NCI-H526 treated with DMSO at 0.1 percent for 48 hours (cell line): Measurements from ENCODE around the gene TFR2.

ENCODE experiments used
- DNase-seq: peaks from one replicate; lab custom pipeline; 2025; lab: John Stamatoyannopoulos, UW

The TFR2 gene

DNA sequence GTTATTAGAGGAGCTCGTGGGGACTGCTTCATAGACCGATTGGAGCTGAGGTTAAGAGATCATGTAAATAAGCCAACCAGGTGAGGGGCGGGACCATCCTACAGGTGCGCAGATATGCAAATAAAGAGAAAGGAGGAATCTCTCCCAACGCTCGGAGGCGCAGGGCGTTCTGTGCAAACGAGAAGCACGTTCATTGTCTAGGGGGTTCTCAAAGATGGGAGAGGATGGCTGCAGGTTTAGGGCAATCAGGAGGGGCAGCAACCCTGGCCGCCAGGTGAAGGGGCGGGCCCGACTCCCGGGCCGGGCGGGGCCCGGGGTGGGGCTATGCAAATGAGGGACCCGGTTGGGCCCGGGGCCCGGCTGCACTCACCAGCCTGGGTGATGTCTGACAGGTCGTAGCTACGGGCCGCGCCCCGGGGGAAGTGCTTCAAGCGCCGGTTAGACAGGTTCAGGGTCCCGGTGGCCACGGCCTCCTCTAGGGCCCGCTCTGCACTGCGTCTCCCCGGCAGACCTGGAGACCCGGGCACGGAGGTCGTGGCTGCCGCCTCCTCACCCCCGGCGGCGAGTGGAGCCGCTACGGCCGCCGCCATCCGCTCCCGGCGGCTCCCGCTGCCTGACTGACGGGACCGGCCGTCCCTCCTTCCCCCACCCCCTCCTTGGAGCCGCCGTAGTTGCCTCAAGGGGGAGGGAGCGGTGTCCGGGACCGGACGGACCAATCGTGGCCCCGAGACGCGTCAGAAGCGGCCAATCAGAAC is 55.7 kb downstream of the TFR2 start, which contains the start of gene LRCH4:
Gene LRCH4, minus strand, starts transcription at position 619 of the 755 bp plus-strand sequence. Its CDS starts 29 bp downstream, at position 590.
- peak; percentile 83 for DNase-seq

DNA sequence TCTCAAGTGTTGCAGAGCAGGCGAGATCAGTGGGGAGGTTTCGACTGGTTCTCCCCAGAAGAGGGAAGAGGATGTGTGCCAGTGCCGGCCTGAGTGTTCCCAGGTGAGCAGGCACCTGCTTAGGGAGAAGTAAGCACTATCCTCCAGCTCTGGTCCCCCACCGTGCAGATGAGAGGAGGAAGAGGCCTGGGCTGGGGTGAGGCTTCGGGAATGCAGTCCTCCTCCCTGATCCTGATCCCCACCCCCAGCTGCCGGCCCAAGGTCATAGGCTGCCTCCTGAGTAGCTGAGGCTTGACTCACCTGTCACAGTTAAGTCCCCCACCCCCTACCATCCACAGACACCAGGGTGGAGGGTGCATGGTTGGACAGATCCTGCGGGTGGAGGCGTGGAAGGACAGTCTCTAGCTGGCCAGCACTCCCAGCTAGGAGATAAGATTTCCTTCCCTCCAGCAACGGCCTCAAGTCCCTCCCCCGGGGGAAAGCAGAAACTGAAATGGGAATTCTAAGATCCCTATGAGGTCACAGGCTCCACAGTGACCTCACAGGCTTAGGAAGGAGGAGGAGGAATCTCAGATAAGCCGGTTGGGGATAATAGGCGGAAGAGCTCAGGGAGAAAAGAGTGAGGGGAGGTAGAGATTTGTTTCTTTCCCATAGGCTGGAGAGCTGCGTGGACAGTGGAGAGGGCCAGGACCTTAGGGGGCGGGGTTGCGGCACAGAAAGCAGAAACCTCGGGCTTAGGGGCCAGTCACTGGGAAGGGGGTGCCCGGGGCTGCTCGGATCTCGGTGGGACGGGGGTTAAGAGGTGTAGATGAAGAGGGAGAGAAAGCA is 56.5 kb downstream of the TFR2 start:
- no peak for DNase-seq

DNA sequence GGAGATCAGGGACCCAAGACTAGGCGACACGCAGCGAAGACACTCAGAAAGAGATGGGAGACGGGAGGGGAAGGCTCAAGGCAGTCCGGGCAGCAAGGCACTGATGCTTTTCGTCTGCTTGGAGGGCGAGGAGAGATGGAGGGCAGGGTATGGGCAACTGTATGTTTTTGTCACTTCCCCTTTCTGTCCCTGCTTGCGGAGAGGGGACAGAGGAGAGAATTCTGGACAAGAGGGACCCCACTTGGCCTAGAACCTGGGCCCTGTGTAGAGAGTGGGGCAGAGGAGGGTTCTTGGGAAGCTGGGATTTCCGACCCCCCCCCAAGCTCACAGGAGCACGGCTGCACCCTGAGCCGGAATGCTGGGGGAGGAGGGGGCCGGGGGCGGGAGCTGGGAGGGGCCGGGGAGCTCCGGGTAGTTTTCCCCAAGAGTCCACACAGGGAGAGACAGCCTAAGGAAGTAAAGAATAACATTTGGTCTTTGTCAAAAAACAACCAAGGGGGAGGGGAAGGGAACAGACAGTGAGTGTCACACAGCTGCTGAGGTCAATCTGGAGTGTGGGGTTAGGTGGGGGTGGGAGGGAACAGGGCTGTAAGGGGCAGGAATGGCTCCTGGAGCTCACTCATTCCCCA is 57.2 kb downstream of the TFR2 start:
- no peak for DNase-seq

DNA sequence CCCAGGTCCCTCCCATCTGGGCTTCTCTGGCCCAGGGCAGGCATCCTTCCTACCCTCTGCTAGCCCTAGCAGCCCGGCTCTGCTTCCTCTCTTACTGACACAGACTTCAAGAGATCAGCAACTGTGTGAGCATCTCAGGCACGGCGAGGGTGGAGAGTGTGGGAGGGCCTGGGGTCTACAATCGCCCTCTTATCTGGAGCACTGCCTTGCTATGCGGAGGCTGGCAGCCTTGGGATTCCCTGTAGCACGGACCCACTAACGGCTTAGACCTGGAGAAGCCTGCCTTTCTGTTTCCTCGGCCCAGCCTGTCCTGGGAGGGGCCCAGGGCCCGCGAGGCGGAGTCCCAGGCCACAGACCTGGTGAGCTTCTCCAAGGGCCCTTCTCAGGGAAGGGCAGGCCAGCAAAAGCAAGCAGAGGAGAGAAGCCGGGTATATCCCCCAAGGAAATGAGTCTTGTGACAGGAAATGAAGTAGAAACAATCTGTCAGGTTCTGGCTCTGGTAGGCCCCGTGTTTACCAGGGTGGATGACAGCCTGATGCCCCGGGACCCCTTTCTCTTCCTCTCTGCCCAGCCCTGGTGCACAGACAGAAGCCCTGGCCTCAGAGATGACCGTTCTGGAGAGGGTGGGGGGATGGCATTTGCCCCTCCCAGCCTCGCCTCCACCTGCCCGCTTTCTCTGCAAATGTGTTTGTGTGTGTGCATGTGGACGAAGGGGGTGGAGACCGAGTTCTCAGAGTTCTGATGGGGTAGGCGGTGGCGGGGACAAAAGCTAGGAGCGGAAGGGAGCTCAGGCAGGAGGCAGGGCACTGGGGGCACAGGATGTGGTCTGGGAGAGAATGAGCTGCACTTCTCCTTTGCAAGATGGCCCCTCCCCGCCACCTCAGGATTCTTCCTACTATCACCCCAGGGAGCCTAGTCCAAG is 58.0 kb downstream of the TFR2 start:
- no peak for DNase-seq

DNA sequence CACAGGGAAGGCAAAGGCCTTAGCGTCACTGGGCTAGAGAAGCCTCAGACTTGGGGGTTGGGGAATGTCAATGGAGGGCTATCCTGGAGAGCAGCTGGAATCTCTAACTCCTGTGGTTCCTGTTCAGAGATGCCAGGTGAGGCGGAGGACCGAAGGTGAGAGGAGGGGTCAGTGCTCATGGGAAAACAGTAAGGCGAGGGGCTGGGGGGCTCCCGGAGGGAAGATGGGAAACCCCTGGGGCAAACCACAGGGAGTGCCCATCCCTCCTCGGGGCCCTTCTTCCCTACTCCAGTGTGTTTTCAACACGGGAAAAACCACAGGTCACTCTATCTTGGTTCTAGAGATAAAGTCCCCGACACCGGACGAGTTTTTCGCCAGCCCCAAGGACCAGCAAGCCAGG is 58.7 kb downstream of the TFR2 start:
- no peak for DNase-seq

DNA sequence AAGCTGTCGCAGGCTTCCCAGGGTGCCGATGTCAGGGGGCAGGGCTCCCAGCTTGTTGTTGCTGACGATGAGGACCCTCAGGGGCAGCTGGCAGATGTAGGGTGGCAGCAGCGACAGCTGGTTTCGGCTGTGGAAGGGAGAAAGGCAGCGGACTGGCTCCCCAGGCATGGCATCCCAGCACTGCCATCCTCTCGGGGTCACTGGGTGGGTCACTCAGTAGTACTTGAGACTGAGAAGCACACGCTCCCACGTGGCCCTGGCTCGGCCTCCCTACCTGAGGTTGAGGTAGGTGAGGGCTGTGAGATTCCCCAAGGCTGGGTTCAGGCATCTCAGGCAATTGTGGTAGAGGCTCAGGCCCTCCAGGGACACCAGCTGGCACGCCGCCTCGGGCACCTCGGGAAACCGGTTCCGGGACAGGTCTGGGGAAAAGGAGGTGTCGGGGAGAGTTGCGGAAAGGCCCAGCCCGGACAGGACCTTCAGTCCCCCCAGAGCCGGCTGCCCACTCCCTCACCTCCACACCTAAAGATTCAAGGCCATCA is 59.2 kb downstream of the TFR2 start:
- DNase-seq = no peak

DNA sequence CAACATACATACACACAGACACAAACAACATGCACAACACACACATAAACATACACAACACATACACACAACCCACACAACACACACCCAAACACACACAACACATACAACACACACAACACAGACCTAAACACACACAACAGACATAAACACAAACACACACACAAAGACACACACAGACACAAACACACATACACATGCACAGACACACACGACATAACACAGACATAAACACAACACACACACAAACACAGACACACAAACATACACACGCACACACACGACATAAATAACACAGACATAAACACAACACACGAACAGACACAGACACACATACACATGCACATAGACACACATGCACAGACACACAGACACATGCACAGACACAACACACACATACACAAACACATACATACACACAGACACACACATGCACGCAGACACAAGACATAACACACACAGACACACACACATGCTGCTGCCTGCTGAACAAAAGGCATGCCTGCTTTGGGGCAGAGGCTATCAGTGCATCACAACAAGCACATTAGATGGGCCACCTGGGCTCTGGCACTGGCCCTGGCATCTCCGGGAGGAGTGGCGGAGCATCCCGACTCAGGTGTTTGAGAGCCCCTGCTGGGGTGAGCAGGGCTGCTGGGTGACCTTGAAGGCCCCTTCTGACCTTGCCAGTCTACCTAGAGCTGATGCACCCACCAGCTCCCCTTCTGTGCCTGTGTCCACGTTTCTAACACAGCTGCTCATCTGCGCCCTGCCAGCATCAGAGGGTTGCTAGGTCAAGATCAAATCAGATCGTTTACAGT is 60.7 kb downstream of the TFR2 start:
- DNase-seq = no peak

DNA sequence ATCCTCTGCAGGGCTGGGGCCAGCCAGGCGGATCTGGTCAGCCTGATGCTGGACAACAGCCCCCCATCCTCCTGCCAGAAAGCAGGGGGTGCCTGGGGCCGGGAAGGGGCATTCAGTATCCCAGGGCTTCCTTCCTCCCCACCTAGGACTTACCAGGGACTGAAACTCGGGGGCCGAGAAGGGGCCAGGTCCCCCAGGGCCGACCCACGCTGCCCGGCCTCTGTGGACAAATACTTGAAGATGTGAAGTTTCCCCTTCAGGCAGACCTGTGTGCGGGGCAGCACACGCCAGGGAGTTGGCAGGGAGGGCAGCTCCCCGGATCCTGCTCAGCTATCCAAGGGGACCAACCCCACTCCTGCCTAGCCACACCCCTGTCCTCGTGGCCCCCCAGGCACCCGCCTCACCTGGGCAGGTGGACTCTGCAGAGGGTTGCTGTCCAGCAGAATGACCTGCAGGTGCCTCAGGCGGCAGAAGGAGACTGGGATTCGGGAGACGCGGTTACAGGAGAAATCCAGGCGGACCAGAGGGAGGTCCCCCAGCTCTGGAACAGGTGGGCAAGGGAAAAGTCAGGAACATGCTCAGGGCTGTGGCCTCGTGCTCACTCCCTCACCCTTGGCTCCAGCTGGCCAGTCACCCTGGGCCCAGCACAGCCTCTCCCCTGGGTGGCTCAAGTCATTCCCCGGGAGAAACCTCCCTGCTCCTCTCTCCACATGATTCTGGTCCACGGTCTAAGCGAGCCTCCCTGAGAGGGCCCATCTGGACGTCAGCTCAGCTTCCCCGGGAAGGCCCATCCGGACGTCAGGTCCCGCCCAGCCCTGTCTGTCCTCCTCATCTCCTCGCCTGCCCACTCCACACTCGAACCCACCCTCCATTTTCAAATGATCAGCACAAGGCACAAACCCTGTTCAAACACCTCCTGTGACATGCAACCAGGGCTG is 62.8 kb downstream of the TFR2 start:
- DNase-seq = no peak

DNA sequence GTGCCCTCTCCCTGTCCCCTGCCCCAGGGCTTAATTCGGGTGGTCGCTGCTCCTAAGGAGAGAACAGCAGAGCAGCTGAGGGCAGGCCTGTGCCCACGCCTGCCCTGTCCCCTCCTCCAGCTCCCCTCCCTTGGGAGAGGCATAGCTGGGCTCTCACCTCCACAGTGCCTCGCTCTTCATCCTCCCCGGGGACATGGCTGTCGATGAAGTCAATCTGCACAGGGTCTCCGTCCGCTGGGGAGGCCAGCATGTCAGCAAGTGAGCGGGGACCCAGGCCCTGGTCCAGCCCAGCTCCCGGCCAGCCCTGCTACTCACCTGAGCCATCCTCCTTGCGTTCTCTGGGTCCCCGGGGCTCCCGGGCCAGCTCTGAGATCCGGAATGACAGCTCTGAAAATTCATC is 63.8 kb downstream of the TFR2 start:
- no peak for DNase-seq

DNA sequence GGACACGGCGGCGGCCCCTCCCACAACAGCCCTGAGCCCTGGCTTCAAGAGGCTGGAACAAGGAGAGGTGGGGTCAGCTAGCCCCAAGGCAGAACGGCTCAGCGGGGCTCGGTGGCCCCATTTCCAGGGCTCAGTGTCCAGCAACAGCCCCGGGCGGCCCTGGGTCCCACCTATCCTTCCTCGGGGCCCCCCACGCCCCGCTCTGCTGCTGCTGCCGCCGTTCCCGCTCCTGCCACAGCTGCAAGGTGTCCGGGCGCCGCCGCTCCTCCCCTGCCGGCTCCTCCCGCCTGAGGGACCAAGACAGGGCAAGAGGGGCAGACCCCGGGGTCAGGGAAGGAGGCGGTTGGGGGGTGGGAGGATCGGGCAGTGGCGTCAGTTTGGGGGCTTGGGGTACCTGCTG is 64.2 kb downstream of the TFR2 start:
- DNase-seq = no peak

DNA sequence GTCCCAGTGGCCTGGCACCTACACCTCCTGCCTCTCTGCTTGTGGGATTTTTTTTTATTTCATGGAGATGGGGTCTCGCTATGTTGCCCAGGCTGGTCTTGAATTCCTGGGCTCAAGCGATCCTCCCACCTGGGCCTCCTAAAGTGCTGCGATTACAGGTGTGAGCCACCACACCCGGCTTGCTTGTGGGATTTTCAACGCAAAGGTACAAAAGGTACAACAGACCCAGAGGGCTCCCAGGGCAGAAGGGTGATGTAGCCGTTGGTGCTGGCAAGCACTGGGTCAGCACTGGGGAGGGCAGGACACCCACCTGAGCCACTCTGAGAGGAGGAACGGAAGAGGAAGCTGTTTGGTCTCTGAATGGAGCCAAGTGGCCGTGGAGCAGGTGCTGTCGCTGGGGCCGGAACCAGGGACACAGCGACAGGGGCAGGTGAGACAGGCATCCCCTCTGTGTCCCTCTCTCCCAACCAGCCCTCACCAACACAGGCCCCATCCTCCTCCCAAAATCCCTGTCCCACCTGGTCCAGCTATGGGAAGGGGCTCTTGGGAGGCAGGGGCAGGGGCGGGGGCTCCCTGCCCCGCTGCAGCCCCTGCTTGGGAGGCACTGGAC is 64.9 kb downstream of the TFR2 start:
- no peak for DNase-seq

DNA sequence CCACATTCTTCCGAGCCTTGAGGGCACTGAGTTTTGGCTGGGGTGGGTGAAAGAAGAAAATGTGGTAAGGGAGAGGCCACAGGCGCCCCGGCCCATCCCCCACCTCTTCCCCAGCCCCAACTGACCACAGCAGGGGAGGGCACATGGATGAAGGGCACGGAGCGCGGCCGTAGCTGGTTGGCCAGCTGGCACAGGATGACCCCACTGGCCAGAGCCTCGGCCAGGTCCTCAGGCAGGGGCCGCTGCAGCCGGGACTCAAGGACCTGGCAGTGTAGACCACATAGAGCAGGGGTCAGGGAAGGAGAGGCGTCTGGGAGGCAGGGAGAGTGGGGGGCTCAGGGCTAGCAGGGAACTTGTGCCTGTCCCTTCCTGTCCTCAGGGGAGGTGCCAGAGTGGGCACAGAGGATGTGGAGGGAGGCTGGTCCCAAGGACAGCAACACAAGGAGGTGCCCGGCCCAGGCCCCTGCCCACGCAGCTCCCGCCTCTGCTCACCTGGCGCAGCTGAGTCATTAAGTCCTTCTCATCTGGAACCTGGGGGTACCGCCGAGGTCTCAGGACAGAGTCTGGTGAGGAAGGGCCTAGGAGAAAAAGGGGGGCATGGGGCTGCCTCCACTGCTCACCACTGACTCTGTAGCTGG is 65.5 kb downstream of the TFR2 start:
- DNase-seq = no peak

DNA sequence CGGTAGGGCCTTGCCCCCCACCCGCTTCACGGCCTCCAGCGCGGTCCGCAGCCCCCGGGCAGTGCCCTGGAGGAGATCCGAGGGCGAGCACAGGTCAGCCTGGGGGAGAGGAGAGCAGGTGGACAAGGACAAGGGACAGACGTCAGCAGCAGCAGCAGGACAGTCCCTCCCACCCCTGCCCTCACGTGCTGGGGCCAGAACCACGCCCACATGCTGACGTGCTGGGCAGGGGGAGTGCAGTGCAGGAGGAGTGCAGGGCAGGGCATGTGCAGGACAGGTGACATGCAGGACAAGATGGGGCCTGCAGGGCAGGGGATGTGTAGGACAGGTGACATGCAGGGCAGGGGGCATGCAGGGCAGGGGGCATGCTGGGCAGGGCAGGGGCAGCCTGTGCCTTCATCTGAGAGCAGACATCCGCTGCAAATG is 66.1 kb downstream of the TFR2 start:
- no peak for DNase-seq

DNA sequence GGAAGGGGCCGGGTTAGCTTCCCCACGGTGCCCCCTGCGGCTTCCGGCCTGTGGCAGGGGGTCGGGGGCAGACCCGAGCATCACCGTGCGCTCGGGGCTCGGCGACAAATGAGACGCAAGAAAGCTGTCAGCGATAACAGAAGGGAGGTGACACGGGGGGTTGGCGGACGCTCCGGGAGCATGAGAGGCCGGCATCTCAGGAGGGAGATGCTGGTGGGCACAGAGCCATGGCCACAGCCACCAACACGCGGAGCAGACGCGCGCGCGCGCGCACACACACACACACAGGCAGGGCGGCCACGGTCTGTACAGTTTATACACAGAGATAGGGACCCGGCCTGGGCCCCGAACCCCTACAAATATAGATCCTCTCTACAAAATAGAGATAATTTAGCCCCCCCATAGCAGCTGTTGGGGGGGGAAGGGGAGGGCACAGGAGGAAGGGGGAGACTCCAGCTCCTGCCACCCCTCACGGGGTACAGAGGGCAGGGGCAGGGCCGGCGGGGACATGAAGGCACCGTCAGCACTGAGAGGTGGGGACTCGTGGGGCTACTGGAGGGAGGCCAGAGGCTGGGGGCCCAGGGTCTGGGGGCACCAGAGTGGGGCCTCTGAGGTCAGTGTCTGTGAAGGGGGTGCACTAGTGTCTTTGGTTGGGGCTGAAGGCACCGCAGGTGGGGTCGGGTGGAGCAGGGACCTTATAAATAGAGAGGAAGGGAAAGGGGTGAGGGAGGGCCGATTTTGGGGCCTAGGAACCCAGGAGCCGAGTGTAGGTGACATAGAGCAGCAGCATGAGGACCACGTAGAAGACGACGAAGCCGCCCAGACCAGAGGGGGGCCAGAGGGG is 66.8 kb downstream of the TFR2 start:
- no peak for DNase-seq

DNA sequence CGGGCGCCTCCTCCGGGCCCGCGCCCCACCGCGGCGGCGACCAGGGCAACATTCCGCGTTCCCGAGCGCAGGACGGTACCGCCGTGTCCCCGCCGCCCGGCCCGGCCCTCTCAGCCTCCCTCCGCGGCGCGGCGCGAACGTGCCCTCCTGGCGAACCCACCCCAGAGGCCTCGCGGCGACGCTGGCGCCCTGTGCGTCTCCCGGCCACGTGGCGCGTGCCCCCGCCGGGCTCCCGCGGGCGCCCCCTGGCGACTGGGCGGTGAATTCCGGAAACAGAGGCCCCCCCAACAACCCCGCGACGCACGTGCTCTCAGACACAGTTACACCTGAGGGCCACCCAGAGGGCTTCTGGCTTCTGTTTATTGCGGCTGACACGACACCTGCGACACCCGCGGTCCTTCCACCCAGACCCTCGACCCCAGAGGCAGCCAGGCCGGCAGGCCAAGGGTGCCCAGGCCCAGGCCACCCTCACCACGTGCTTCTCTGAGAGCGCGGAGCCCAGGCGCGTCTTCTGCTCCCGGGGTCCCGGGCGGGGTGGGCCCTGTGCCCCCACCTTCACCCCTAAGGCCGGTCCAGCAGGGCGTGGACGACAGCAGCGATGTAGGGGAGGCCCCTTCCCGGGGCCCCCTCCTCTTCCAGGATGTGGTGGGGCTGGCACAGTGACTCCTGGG is 67.5 kb downstream of the TFR2 start, which contains the start of gene SAP25:
Gene SAP25, minus strand, starts transcription at position 210 of the 671 bp plus-strand sequence. Its CDS starts 158 bp downstream, at position 52.
- DNase-seq = no peak

DNA sequence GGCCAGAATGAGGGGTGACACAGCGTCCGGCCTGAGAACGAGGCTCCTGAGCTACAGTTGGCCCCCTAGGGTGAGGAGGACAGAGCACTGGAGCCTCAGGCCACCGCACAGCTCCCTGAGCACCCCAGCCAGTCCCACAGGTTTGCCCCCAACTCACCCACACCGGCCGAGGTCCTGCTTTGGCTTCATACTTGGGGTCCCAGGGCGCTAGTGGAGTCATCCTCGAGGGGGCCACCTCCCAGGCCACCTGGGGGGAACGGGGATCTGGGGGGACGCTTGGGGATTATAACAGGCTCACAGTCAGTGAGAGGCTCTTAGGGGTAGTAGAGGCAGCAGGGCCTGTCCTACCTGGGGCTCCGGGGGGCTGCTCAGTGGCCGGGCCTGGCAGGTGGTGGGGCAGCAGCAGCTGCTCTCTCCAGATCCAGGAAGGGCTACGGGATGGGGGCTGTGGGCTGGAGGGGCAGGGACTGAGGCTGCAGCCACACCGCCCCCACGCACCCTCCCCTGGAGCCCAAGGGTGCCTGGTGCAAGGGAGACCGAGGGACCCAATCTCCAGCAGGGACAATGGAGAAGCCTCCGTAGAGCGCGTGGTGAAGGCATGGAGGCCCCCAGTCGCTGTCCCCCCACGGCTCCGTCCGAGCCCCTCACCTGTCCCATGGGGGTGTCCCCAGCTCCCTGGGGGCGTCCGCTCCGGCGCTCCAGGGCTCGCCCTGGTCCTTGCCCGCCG is 68.2 kb downstream of the TFR2 start:
- DNase-seq = no peak
